GM18909 (cell line): ENCODE data around the gene TTYH1.
"Not testable (repeated sequence)": the region's sequence is repeated elsewhere in the genome, so short reads cannot be mapped to it uniquely, and the experiment has no call there.

ENCODE experiments used
- ATAC-seq: cut with Tn5 transposase; IDR thresholded peaks from one replicate; pipeline ENCODE4 v1.9.1; 2021; ENCODE audit warnings: mild to moderate bottlenecking; ENCODE audit not compliant: unreplicated experiment, poor library complexity

TTYH1 gene

DNA sequence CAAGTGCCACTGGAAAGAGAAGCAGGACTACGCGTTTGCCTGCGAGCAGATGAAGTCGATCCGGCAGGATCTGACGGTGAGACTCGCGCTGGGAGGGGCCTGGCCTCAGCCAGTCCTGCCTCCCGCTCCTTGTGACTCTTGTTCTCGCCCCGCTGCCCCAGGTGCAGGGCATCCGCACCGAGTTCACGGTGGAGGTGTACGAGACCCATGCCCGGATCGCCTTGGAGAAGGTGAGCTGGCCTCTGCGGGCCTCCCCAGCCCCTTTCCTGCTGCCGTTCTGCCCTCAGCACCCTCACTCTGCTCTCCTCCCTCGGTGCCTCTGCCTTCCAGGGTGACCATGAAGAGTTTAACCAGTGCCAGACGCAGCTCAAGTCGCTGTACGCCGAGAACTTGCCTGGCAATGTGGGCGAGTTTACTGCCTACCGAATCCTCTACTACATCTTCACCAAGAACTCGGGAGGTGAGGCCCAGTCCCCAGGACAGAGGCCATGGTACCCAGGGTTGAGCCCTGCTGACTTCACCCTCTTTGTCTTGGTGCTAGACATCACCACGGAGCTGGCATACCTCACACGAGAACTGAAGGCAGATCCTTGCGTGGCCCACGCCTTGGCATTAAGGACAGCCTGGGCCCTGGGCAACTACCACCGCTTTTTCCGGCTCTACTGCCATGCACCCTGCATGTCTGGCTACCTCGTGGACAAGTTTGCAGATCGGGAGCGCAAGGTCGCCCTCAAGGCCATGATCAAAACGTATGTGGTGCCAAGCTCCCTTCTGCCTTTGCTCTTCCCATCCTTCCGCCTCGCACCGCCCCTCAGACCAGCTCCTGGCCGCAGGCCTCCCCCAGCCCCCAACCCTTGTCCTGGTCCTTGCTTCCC lies 42.7 kb downstream of the TTYH1 start:
- no peak for ATAC-seq

DNA sequence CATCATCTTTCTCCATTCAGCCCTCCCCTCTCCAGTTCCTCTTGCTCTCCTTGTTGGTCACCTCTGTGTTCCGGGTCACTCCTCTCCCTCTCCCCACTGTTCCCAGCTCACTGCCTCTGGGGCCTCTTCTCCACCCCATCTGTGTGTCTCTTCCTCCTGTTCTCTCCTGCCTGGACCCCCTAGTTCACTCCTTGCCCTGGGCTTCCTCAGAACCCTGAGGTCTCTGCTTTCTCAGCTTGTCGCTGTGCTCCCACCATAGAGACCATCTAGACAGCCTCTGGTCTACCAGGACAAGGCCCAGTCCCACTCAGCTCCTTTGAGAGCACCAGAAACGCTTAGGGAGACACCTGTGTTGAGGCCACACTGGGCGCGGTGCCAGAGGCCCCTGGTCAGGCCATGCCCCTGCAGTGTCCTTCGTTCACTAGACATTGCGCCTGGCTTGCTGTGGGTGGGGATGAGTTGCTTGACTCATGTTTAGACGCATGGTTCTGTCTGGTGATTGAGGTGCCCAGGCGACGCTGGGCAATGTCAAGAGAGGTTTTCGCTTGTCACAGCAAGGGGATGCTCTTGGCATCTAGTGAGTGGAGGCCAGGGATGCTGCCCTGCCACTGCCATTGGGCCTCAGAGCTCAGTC lies 43.5 kb downstream of the TTYH1 start:
- no peak for ATAC-seq

DNA sequence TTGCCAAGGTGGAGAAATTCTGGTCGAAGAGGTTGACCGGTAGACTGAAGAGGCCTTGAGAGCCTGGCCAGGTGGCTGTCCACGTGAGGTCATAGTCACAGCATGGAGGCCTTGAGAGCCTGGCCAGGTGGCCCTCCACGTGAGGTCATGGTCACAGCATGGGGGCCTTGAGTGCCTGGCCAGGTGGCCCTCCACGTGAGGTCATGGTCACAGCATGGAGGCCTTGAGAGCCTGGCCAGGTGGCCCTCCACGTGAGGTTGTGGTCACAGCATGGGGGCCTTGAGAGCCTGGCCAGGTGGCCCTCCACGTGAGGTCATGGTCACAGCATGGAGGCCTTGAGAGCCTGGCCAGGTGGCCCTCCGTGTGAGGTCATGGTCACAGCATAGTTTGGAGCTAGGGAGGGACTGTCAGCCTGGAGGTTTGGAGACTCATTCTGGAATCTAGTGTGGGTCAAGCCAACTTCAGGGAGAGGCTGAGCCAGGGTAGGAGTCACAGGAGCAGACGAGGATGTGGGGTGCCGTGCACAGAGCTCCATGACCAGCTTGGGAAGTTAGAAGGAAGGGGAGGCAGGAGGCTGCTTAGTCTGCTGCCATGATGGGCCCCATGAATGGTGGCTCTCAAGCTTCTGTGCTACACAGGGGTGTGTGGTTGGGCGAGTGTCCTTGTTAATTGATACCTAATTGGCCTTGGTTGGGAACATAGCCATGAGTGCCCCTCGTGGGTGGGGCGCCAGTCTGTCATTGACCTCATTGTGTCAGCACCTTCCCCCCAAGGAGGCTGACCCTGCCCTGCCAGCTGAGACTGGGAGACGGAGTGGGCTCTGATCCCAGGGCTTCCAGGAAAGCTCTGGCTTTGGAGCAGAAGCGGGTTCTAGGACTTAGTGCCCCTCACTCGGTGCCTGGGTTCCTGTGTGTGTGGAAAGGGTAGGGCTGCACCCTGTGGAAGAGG lies 44.3 kb downstream of the TTYH1 start:
- no peak for ATAC-seq

DNA sequence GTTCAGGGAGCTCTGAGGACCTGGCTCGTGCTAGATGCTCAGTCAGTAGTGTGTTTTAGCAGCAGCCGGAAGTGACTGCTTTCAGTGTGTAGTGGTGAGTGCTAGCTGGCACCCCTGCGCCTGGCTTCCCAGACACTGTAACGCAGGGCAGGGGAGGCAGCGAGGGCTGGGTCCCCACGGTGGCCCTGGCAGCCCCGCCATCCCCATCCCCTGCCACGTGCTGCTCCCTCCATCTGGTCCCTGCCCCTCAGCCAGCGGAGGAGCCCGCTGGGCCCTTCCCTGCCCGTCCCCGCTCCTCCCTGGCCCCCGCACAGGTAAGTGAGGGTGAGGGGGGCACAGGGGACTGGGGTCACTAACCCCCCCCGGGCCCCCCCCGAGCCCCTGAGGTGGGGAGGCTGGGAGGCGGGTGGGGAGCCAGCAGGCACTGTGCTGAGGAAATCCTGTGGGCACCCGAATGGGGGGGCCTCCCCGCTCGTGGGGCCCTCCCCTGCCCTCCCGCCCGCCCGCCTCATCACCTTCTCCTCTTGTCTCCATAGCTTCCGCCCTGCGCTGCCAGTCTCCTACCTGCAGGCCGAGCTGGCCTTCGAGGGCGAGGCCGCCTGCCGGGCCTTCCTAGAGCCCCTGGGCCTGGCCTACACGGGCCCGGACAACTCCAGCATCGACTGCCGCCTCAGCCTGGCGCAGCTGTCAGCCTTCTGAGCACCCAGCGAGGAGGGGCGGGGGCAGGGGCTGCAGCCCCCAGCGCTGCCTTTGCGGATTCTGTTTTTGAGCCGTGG lies 45.2 kb downstream of the TTYH1 start:
- ATAC-seq = no peak

DNA sequence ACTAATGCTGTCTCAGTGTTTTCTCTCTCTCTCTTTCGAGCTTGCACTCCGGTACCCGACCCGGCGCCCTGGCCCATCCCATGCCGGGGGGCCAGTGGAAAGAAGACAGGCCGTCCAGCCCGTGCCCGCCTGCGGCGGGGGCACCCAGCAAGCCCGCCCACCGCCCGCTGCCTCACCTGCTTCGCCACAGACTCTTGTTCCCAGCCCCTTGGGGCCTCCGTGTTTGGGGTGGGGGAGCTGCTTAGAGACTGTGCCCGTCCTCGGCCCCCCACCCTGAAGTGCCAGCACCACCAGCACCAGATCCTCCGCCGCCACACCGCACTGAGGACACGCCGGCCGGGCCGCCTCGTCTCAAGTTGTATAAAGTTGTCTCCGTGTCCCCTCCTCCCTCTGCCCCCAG lies 45.9 kb downstream of the TTYH1 start:
- no peak for ATAC-seq

DNA sequence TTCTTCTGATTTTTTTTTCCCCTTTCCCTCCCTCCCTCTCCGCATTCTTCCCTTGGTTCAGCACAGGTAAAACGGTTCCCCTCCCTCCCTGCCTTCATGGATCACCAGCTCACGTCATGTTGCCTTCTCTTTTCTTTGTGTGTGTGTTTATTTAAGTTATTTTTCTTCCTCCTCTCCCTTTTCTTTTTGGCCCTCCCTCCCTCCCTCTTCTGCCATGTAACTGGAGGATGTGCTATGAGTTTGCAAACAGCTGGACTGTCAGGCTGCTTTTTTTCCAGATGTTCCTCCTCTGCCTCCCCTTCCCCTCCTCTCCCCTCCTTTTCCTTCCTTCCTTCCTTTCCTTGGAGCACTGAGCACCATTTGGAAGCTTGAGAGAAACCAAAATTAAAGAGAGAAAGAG lies 46.3 kb downstream of the TTYH1 start:
- no peak for ATAC-seq

DNA sequence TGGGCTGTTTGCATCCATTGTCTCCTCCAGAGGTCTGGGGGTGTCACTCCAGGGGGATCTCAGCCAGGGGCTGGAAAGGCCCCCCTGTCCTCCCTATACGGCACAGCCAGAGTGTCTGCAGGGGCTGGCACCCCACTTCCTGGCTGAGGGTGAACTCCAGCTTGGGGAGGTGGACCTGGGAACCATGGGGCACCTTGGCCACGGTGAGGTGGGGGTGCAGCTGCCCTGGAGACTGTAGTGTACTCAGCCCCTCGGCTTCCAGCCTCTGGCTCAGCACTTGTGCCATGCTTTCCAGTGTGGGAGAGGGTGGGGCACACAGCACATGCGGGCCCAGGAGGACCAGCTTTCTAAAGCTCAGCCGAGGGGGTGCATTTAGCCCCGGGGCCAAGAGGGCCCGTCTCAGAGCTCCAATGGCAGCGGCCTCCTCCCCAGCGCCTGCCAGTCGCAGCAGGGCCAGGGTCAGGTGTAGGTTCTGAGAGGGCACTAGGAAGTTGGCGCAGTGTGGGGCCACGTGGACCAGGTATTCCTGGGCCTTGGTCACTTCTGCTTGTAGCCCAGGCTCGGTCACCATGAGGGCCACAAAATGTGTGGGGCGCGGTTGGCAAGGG lies 46.9 kb downstream of the TTYH1 start:
- no peak for ATAC-seq

DNA sequence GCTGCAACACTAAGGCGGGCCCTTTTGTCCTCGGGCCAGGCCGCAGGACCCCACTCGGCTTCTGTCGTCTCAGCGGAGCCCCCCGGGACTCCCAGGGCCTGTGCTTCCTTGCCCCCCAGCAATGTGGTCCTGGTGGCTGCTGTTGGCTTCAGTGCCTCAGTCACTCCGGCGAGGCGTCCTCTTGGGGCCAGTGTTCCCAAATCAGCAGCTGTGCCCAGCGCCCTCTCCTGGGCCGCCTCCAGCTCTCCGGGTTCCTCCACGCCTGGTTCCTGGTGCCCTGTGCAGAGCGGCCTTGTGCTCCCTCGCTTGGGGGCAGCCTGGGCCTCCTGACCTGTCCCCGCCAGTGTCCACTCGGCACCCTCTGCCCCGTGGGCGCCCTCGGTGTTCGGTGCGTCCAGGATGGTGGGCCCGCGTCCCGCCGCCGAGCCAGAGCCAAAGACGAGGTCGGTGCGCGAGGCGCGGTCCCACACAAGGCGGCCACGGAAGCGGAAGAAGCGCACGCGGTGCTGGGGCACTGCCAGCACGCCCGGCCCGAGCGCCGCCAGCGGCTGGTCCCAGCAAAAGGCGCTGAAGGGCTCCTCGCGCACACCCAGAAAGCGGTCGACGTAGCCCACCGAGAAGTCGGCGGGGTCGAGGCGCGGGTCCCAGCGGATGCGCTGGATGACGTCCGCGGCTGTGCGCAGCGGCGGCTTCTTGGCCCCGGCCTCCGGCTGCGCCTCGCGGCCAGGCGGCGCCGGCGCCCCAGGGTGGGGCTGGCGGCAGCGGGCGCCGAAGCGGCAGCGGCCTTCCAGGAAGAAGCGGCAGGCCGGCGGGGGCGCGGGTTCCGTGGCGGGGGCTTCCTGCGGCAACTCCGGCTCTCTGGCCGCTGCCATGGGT lies 47.6 kb downstream of the TTYH1 start:
- ATAC-seq = peak; percentile 8

DNA sequence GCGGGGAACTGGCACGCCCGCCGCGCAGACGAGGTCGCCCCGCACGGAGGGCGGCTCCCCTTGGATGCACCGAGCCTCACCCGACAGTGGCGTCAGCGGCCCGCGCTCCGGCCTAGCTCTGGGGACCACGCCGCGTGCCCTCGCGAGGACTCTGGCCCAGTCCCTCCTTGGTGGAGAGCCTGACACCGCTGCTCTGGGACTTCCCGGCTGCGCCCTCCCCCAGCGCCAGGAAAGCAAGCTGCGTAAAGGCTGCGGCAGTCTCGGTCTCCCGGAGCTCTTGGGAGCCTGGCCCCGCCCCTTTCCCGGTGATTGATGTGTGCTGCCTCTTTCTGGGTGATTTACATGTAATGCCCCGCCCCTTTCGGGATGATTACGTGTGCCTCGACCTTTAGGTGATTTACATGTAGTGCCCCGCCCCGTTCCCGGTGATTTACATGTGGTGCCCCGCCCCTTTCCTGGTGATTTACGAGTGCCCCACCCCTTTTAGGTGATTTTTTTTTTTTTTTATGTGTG lies 48.3 kb downstream of the TTYH1 start, which contains the start of gene LENG9:
Gene LENG9, minus strand, starts transcription at position 248 of the 513 bp plus-strand sequence. CDS start 252 bp downstream, outside the sequence.
- ATAC-seq = peak; percentile 70

DNA sequence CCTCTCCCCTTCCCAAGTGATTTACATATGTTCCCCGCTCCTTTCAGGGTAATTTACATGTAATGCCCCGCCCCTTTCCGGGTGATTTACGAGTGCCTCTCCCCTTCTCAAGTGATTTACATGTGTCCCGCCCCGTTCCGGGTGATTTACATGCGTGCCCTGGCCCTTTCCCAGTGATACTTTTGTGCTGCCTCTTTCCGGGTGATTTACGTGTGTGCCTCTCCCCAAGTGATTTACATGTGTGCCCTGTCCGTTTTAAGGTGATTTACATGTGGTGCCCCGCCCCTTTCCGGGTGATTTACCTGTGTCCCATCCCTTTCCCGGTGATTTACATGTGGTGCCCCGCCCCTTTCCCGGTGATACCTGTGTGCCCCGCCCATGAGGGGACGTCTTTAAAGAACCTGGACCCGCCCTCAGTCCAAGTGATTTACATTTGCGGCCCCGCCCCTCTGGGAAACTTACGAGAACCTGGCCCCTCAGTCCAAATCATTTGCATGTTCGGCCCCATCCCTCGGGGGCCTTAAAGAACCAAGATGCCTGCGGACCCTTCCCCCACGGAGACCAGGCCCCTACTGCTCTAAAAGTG lies 48.9 kb downstream of the TTYH1 start:
- ATAC-seq = peak; percentile 42

DNA sequence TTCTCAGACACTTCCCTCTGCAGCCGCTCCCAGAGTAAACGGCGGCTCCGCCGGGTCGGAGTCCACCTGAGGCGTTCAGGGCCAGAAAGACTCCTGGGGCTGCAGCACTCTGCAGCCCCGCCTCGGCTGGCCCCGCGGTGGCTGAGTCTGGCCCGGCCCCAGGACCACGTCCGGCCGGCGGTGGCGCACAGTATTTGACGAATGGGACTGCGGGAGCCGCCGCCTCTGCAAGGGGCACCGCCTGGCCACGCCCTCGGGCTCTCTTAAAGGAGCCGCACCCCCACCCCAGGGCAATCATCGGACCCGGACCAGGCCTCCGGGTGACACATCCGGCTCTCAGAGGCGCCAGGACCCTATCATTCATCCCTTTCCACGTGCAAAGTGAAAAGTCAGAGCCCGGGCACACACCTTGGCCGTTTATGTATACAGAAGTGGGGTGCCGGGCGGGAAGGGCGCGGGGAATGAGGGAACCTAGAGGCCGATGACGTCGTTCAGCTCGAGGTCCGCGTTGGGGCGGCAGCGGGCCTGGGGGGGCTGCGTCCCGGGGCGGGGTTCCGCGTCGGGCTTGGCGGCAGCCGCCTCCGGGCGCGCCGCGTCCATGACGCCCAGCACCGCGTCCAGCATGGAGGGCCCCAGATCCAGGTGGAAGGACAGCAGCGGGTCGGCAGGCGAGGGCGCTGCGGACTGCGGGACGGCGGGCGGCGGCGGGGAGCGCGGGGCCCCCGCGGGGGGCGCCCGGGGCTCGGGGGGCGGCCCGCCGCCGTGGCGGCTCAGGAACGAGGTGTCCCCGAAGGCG lies 49.6 kb downstream of the TTYH1 start:
- ATAC-seq = peak; percentile 54

DNA sequence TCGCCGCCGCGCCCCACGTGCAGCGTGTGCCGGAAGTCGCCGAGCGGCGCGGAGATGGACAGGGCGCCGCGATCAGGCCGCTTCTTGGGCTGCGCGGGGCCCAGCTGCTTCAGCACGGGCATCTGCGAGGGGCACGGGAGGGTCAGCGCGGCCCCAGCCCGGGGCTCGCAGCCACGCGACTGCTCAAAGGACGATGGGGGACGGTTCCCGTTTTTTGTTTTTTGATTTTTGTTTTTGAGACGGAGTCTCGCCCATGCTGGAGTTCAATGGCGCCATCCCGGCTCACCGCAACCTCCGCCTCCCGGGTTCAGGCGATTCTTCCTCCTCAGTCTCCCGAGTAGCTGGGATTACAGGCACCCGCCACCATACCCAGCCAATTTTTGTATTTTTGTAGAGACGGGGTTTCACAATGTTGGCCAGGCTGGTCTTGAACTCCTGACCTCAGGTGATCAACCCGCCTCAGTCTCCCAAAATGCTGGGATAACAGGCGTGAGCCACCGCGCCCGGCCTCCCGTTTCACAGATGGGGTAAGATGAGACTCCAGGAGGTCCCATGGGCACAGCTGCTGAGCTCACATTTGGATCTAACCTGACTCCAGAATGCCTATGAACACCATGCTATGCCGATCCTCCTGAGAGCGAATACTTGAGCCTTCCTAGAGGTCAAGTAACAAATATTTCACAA lies 50.3 kb downstream of the TTYH1 start:
- ATAC-seq = no peak

DNA sequence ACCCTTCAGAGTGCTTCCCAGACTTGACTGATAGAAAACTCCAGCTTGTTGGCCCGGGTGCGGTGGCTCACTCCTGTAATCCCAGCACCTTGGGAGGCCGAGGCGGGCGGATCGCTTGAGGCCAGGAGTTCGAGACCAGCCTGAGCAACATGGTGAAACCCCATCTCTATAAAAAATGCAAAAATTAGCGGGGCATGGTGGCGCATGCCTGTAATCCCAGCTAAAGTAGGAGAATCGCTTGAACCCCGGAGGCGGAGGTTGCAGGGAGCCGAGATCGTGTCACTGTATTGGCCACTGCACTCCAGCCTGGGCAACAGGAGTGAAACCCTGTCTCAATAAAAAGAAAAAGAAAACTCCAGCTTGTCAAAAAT lies 50.8 kb downstream of the TTYH1 start:
- not testable (repeated sequence) for ATAC-seq

DNA sequence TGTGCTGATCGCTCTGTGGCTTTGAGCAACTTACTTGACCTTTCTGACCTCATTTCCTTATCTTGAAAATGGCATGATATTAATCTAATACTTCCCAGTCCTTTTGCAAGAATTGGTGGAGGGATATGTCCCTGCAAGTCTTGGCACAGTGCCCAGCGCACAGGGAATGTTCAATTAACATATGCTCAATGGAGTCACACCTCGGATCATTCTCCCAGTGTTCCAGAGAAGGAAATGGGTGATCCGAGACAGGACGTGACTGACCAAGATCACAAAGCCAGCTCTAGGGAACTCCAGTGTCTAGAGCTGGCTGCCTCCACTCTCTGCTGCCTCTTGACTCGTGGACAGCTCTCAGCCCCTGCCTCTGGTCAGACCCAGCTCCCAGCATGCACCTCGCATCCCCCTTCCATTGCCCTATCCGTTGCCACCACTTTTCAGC lies 54.3 kb downstream of the TTYH1 start:
- no peak for ATAC-seq

DNA sequence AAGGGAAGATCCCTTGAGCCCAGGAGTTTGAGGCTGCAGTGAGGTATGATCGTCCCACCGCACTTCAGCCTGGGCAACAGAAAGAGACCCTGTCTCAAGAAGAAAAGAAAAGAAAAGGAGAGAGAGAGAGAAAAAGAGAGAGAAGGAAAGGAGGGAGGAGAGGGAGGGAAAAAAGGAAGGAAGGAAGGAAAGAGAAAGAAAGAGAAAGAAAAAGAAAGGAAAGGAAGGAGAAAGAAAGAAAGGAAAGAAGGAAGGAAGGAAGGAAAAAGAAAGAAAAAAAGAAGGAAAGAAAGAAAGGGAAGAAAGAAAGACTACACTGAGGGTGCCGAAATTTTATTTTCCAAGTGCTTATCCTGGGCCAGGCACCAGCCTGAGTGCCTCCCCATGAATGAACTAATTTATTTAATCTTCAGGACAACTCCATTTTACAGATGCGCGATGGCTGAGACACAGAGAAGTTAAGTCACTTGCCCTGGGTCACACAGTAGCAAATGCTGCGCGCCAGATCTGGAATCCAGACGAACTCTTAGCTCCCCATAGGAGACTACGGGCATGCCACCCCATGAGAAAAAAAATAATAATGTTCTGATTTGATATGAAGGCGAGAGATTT lies 55.1 kb downstream of the TTYH1 start:
- no peak for ATAC-seq
